Activated T-cell treated with anti-CD3 and anti-CD28 coated beads, Interleukin-2, amount 50 U/mL, for 72 hours (primary cell): ENCODE results near the gene GPC6. TPM values are rescaled to one million over a fixed set of nuclear protein-coding genes. Genes with fewer than 3 reads are reported as not detected.

Experiments
- ATAC-seq, 2 donors: fragments of 150-1000 bp; cut with Tn5 transposase; replicated peaks in 1 of 2; 2 replicates each; pipeline ENCODE4 v1.10.0; 2021; ENCODE audit warnings: moderate library complexity in 2 of 2, mild to moderate bottlenecking in 1 of 2
- DNase-seq, 2 donors: peaks; one replicate each; pipeline ENCODE4 v3.0.0; 2021 to 2022; ENCODE audit warnings: mixed read lengths in 1 of 2
- H3K27ac Mint-ChIP-seq: one replicate; pipeline ENCODE4 v1.8.0; 2022; ENCODE audit warnings: mild to moderate bottlenecking, moderate library complexity, mixed read lengths
- H3K27me3 Mint-ChIP-seq: one replicate; pipeline ENCODE4 v1.8.0; 2022; ENCODE audit warnings: low read depth, mixed read lengths
- H3K36me3 Mint-ChIP-seq, 2 donors: one replicate each; pipeline ENCODE4 v1.8.0; 2022; ENCODE audit warnings: mixed read lengths in 2 of 2, mild to moderate bottlenecking in 1 of 2; ENCODE audit not compliant: insufficient read depth in 2 of 2
- H3K4me1 Mint-ChIP-seq: one replicate; pipeline ENCODE4 v1.8.0; 2022; ENCODE audit warnings: low read depth, mixed read lengths
- H3K4me3 Mint-ChIP-seq, 2 donors: one replicate each; pipeline ENCODE4 v1.8.0; 2022; ENCODE audit warnings: mild to moderate bottlenecking in 2 of 2, mixed read lengths in 2 of 2, moderate library complexity in 2 of 2
- H3K9me3 Mint-ChIP-seq, 2 donors: one replicate each; pipeline ENCODE4 v1.8.0; 2022; ENCODE audit warnings: mixed read lengths in 2 of 2
- total RNA-seq, 2 donors: library from RNA; stranded (reverse); gene quantifications; one replicate each; pipeline ENCODE4 v1.2.3, GENCODE V29; 2022

Gene GPC6
- total RNA-seq, 2 donors from 2014 or later = not detected

DNA sequence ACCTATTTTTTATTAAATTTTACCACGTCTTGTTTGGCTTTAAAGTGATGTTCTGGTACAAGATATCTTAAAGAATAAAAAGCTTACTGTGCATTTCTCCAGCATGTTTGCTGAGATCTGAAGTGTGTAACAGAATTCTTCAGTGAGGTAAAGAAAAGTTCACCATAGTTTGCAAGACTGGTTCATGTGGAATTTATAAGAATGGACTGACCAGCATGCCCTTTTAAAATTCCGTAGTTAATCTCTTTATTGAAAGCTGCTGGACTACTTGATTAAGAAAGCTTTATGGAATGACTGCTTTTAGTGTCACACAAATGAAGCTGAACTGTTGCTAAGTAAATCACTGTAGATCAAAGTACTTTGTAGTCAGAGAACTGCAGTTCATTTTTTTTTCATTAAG lies 119.2 kb downstream of the GPC6 start:
- no peaks in the 10 kb centered on the region for H3K36me3 Mint-ChIP-seq
- no peak overlapping the region for H3K4me3 Mint-ChIP-seq
- H3K27ac Mint-ChIP-seq = no peak overlapping the region
- no peak for DNase-seq
- H3K4me1 Mint-ChIP-seq = no peaks in the 10 kb centered on the region
- no peak for ATAC-seq
- peaks cover 7 to 9% of the 10 kb centered on the region in 2 donors for H3K9me3 Mint-ChIP-seq
- H3K27me3 Mint-ChIP-seq = no peaks in the 10 kb centered on the region

DNA sequence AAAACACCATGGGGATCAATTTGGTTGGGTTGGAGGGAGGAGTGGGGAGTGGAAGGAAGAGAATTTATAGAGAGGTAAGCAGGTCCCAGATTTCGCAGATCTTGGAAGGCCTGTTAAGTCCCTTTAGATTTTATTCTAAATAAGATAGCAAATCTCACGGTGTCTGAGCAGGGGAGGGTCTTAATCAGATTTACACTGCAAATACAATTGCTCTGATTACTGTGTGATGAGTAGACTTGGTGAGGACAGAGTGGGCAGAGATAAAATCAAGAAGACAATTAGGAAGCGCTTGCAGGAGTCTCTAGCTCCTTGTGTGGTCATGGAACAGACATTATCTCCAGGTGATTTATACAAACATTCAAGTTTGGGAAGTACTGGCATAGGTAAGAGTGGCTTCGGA lies 126.0 kb downstream of the GPC6 start:
- Mint-ChIP-seq H3K4me3 (no peak overlapping the region), H3K9me3 (peaks cover 0 to 10% of the 10 kb centered on the region in 2 donors), H3K4me1 (no peaks in the 10 kb centered on the region), H3K36me3 (no peaks in the 10 kb centered on the region), H3K27me3 (no peaks in the 10 kb centered on the region), H3K27ac (no peak overlapping the region)
- DNase-seq (no peak), ATAC-seq (no peak)

DNA sequence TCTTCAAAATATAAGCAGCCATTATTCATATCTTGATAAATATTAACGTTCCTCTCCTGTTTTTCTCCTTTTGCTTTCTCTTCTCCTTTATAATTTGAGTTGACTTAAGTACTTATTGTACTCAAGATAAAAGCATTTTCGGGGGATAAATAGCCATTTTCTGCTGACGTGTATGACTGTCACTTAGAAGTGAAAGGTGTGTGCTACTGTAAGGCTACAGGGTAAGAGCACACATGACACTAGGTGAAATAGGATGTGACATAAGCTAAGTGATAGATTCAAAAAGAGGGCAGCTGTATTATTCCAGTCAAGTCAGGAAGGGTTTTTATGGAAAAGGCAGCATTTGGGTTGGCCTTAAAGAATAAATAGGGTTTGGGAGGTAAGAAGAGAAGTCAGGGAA lies 128.5 kb downstream of the GPC6 start:
- H3K4me3 Mint-ChIP-seq = no peak overlapping the region

DNA sequence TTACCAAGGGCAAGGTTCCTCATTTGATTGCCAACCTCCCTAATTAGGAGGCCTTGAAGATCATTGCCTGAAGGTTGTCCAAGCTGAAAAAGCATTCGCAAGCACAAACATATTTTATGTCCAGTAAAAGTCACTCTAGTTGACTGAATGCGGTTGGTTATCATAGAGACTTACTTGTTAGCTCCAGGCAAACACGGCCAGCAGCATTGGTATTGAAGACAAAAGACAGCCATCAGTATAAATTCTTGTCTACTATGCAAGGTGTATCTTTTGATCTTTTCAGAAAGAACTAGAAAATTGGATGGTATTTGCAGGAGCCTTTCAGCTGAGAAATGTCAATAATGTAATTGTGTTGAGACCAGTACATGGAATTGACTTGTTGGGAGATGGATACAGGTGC lies 129.9 kb downstream of the GPC6 start:
- ATAC-seq (no peak), DNase-seq (no peak)
- Mint-ChIP-seq H3K36me3 (no peaks in the 10 kb centered on the region), H3K9me3 (peaks cover 0 to 8% of the 10 kb centered on the region in 2 donors), H3K4me3 (no peak overlapping the region), H3K4me1 (no peaks in the 10 kb centered on the region), H3K27ac (no peak overlapping the region), H3K27me3 (no peaks in the 10 kb centered on the region)

More for the DNA sequence above, 128.5 kb downstream of the GPC6 start:
- peaks cover 0 to 10% of the 10 kb centered on the region in 2 donors for H3K9me3 Mint-ChIP-seq
- no peaks in the 10 kb centered on the region for H3K36me3 Mint-ChIP-seq
- H3K4me1 Mint-ChIP-seq = no peaks in the 10 kb centered on the region
- no peaks in the 10 kb centered on the region for H3K27me3 Mint-ChIP-seq
- H3K27ac Mint-ChIP-seq = no peak overlapping the region
- ATAC-seq = no peak
- no peak for DNase-seq

DNA sequence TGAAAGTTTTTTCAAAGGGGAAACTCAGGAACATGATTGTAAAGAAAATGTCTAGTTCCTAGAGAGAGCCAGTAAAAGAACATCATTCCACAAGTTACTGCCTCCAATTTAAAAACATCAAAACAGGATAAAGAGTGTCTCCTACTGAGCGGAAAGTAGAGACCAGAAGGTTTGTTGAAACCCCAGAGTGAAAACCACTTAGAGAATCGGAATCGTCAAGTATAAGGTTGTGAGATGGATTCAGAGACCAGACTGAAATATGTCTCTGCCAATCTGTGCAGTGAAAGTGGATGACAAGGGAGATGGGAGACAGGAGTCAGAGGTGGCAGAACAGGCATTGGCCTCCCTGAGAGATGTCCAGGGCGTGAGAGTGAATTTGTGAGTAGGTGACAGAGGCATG lies 133.4 kb downstream of the GPC6 start:
- Mint-ChIP-seq H3K4me3 (no peak overlapping the region), H3K27ac (no peak overlapping the region), H3K9me3 (peaks cover 2 to 8% of the 10 kb centered on the region in 2 donors), H3K36me3 (no peaks in the 10 kb centered on the region), H3K4me1 (no peaks in the 10 kb centered on the region), H3K27me3 (no peaks in the 10 kb centered on the region)
- DNase-seq = no peak
- ATAC-seq = no peak

DNA sequence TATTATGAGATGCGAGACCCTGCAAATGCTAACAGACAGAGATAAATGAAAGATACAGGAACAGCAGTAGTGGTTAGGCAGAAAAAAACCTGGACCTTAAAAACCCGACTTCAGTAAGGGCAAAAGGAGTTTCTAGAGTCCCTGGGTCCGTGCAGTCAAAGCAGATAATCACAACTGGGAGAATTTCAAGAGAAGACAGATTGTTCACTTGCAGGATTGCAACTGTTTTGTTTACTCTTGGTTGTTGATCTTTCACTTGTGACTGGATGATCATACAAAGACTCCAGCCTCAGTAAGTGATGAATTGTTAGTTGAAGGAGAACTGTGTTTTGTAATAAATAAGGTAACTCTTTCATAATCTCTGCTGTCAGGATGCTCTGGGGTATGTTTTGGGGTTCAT lies 135.1 kb downstream of the GPC6 start:
- DNase-seq (no peak), ATAC-seq (no peak)
- Mint-ChIP-seq H3K36me3 (no peaks in the 10 kb centered on the region), H3K4me1 (no peaks in the 10 kb centered on the region), H3K9me3 (peaks cover 0 to 4% of the 10 kb centered on the region in 2 donors), H3K27me3 (no peaks in the 10 kb centered on the region), H3K27ac (no peak overlapping the region), H3K4me3 (no peak overlapping the region)

DNA sequence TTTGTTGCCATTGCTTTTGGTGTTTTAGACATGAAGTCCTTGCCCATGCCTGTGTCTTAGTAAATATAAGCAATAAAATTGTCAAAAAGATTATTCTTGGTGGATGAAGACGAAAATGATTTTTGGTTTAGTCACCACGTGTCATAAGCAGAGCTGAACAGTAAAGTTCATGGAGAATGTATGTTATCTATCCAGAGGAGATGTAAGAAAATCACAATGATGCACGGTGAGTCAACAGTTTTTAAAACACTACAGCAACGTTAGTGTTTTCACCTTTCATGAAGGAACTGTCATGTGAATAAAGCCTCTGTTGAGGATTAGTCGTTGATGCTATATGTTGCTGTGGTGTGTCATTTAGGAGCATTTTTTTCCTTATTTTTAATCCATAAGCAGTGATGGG lies 137.6 kb downstream of the GPC6 start:
- H3K27ac Mint-ChIP-seq = no peak overlapping the region
- ATAC-seq = no peak
- no peak for DNase-seq
- no peaks in the 10 kb centered on the region for H3K36me3 Mint-ChIP-seq
- no peak overlapping the region for H3K4me3 Mint-ChIP-seq
- peaks cover 0 to 6% of the 10 kb centered on the region in 2 donors for H3K9me3 Mint-ChIP-seq
- no peaks in the 10 kb centered on the region for H3K4me1 Mint-ChIP-seq
- no peaks in the 10 kb centered on the region for H3K27me3 Mint-ChIP-seq

DNA sequence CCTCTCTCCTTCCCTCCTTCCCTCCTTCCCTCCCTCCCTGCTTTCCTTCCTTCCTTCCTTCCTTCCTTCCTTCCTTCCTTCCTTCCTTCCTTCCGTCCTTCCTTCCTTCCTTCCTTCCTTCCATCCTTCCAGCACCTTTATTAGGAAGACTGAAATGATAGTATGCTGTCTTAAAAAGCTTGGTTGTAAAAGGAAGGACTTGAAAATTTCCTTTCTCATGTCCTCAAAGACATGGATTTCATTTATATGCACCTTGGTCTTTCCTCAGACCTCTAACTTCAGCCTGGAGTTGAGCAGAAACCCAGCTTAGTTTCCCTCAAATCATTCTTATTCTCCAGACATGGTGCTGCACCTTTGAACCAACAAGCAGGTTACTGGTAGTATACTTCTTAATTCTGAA lies 141.7 kb downstream of the GPC6 start:
- DNase-seq (no peak), ATAC-seq (no peak)
- H3K27ac Mint-ChIP-seq = no peak overlapping the region
- peaks cover 0 to 6% of the 10 kb centered on the region in 2 donors for H3K9me3 Mint-ChIP-seq
- no peaks in the 10 kb centered on the region for H3K4me1 Mint-ChIP-seq
- no peaks in the 10 kb centered on the region for H3K27me3 Mint-ChIP-seq
- no peaks in the 10 kb centered on the region for H3K36me3 Mint-ChIP-seq
- no peak overlapping the region for H3K4me3 Mint-ChIP-seq

DNA sequence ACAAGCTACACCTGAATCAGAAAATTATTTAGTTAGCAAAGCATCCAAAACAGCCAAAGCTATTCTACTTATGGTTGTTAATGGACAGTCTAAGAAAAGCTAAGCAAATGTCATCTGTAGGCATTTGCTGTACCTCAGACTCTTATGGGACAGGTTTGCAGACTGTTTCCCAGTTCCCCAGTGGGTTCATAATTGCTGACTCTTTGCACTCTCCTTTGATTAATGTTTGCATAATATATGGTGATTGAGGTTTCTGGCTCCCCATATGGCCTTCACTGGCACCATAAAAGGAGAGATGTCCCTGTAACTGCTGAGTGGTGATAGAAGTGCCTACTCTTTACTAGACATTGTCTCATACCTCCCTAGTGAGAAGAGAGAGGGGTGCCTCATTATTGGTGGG lies 142.1 kb downstream of the GPC6 start:
- Mint-ChIP-seq H3K9me3 (peaks cover 0 to 6% of the 10 kb centered on the region in 2 donors), H3K27ac (no peak overlapping the region), H3K4me1 (no peaks in the 10 kb centered on the region), H3K36me3 (no peaks in the 10 kb centered on the region), H3K27me3 (no peaks in the 10 kb centered on the region), H3K4me3 (no peak overlapping the region)
- ATAC-seq (no peak), DNase-seq (no peak)

DNA sequence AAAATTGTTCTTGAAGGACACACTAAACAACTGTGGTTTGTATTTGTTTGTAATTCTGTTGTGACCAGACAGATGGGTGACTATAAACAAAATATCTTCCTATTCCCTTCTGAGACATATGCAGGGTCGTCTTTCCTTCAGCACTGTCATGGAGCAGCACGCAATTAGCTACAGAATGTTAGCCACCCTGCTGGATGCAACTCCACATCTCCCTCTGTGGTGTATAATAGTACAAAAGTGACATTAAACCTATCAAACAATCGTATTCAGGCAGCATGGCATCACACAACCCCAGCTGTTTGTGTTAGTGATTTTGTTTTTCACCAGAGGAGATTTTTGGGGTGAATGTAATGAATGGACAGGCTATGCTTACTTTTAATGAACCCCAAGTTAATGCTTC lies 146.2 kb downstream of the GPC6 start:
- Mint-ChIP-seq H3K4me3 (no peak overlapping the region), H3K27ac (no peak overlapping the region), H3K27me3 (no peaks in the 10 kb centered on the region), H3K36me3 (no peaks in the 10 kb centered on the region), H3K4me1 (no peaks in the 10 kb centered on the region), H3K9me3 (peaks cover 0 to 2% of the 10 kb centered on the region in 2 donors)
- ATAC-seq = no peak
- DNase-seq = no peak

DNA sequence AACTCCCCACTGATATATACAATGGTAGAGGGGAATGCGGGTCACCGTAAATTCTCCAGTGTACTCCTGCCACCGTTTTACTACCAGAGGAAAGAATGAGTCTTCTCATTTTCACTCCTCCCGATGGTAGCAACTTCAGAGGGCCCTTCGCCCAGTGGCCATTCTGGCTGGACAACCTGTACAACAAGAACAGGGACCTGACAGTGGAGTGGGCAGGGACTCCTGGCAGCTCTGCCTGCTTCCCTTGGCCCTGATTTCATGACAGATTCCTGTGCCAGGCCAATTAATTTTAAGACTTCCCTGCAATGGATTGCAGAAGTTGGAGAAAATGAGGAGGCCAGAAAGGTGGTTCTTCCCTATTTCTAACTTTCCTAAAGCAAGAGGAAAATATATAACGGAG lies 148.9 kb downstream of the GPC6 start:
- Mint-ChIP-seq H3K27me3 (no peaks in the 10 kb centered on the region), H3K27ac (no peak overlapping the region), H3K36me3 (no peaks in the 10 kb centered on the region), H3K4me1 (no peaks in the 10 kb centered on the region), H3K9me3 (no peaks in the 10 kb centered on the region), H3K4me3 (no peak overlapping the region)
- no peak for DNase-seq
- no peak for ATAC-seq

DNA sequence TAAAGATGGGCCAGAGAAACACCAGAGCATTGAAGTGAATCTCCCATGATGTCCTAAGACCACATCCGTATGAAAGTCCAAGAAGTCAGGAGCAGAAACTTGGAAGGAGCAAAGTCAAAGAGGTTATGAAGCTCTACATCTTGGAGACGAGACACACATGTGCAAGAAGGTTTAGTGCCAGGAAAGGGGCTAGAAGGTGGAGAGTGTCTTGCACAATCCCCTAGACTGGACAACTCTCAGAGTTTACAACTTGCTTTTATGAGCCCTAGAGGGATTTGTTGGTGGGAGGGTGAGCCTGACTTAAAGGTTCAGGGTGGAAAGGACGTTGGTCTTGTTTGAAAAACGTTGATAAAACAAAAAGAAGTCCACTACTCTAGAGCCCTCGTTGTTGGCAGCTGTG lies 150.6 kb downstream of the GPC6 start:
- Mint-ChIP-seq H3K27me3 (no peaks in the 10 kb centered on the region), H3K4me3 (no peak overlapping the region), H3K36me3 (no peaks in the 10 kb centered on the region), H3K9me3 (no peaks in the 10 kb centered on the region), H3K4me1 (no peaks in the 10 kb centered on the region), H3K27ac (no peak overlapping the region)
- no peak for DNase-seq
- ATAC-seq = no peak

DNA sequence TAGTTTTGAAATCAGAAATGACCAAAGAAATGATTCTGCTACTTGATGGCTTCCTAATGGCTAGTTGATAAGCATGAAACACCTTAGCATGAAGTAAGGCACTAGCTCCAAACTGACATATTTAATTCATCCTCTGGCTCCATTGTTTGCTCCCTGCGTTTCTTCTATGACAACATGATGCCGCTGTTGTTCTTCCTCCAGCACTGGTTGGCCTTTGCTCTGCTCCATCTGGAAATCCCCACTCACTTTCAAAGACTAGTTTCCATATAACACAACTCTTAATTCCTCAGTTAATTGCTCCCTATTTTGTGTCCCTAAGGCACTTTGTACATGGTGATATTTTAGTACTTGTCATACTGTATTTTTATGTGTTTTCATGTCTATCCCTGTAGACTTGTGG lies 151.6 kb downstream of the GPC6 start:
- no peaks in the 10 kb centered on the region for H3K4me1 Mint-ChIP-seq
- H3K4me3 Mint-ChIP-seq = no peak overlapping the region
- H3K27ac Mint-ChIP-seq = no peak overlapping the region
- DNase-seq = no peak
- H3K9me3 Mint-ChIP-seq = no peaks in the 10 kb centered on the region
- no peaks in the 10 kb centered on the region for H3K36me3 Mint-ChIP-seq
- ATAC-seq = no peak
- no peaks in the 10 kb centered on the region for H3K27me3 Mint-ChIP-seq

DNA sequence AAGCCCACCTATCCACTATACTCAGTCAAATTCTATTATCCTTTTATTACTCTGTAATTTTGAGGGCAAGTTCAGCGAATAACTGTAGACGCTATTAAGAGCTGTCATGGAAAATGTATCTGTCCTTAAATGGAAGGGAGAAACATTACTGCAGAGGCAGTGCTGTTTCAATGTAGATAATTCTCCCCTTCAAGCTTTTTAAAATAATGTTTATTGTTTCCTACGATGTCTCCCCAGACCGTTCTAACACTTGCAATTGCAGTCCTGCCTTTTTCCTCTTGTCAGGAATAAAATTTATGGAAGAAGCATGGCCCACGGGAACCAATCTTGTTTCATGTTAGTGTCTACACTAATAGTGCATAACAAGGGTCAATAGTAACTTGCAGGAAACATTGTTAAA lies 159.5 kb downstream of the GPC6 start:
- Mint-ChIP-seq H3K27ac (no peak overlapping the region), H3K36me3 (no peaks in the 10 kb centered on the region), H3K4me1 (no peaks in the 10 kb centered on the region), H3K4me3 (no peak overlapping the region), H3K27me3 (no peaks in the 10 kb centered on the region), H3K9me3 (peaks cover 0 to 1% of the 10 kb centered on the region in 2 donors)
- DNase-seq (no peak), ATAC-seq (no peak)
